D721Med (cell line): ENCODE results near the gene MAST3.
"Not testable (repeated sequence)": the region's sequence is repeated elsewhere in the genome, so short reads cannot be mapped to it uniquely, and the experiment has no call there.

Experiments
- DNase-seq: peaks from one replicate; pipeline ENCODE4 v3.0.0; 2011; ENCODE audit warnings: low spot score; ENCODE audit not compliant: insufficient read length
- FAIRE-seq: peaks from 2 replicates; lab custom pipeline; 2011; peaks lifted over from hg19 to GRCh38; lab: Jason Lieb, UNC
- TF ChIP-seq, protein P1 (sequence below): IDR thresholded peaks from 2 replicates; pipeline ENCODE4 v1.5.1; 2012; ENCODE audit warnings: mild to moderate bottlenecking, control low read depth; ENCODE audit not compliant: insufficient read depth; ENCODE audit errors: missing control alignments

The MAST3 gene

DNA sequence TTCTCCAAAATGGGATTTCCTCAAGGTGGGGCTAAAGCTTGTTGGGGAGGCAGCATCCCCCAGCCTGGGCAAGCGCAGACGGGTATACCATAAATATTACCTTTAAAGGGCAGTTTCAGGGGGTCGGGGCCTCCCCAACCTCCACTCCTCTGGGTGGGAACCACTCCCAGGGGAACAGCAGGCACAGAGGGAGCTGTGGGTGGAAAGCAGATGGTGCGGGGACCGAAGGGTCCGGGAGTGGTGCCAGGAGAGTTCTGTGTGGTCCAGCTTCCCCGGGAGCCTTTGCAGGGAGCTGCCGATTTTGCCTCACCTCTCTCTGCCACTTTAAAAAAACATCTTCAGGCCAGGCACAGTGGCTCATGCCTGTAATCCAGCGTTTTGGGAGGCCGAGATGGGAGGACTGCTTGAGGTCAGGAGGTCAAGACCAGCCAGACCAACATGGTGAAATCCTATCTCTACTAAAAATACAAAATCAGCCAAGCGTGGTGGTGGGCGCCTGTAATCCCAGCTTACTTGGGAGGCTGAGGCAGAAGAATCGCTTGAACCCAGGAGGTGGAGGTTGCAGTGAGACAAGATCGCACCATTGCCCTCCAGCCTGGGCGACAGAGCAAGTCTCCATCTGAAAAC is 5.5 kb downstream of the MAST3 start:
- TF ChIP-seq, protein P1, sequence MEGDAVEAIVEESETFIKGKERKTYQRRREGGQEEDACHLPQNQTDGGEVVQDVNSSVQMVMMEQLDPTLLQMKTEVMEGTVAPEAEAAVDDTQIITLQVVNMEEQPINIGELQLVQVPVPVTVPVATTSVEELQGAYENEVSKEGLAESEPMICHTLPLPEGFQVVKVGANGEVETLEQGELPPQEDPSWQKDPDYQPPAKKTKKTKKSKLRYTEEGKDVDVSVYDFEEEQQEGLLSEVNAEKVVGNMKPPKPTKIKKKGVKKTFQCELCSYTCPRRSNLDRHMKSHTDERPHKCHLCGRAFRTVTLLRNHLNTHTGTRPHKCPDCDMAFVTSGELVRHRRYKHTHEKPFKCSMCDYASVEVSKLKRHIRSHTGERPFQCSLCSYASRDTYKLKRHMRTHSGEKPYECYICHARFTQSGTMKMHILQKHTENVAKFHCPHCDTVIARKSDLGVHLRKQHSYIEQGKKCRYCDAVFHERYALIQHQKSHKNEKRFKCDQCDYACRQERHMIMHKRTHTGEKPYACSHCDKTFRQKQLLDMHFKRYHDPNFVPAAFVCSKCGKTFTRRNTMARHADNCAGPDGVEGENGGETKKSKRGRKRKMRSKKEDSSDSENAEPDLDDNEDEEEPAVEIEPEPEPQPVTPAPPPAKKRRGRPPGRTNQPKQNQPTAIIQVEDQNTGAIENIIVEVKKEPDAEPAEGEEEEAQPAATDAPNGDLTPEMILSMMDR: no peak
- FAIRE-seq (no peak), DNase-seq (no peak)

DNA sequence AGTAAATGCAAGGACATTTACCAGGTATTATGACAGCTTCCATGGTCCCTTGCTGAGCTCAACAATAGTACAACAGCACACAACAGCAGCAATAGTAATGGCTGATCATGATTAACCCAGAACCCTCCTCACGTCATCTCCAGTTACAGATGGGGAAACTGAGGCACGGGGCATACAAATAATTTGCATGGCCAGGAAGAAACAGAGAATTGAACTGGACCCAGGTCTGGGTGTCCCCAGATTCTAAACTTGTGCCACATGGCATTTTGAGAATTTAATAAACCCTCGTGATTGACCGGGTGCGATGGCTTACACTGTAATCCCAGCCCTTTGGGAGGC is 7.2 kb downstream of the MAST3 start:
- FAIRE-seq: no peak
- DNase-seq: no peak
- TF ChIP-seq, protein P1: no peak

DNA sequence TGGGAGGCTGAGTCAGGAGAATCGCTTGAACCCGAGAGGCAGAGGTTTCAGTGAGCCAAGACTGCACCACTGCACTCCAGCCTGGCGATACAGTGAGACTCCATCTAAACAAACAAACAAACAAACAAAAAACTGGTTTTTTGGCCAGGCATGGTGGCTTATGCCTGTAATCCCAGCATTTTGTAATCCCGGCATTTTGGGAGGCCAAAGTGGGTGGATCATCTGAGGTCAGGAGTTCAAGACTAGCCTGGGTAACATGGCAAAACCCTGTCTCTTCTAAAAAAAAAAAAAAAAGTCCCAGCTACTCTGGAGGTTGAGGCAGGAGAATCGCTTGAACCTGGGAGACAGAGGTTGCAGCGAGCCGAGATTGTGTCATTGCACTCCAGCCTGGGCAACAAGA is 7.7 kb downstream of the MAST3 start:
- not testable (repeated sequence) for DNase-seq, FAIRE-seq

DNA sequence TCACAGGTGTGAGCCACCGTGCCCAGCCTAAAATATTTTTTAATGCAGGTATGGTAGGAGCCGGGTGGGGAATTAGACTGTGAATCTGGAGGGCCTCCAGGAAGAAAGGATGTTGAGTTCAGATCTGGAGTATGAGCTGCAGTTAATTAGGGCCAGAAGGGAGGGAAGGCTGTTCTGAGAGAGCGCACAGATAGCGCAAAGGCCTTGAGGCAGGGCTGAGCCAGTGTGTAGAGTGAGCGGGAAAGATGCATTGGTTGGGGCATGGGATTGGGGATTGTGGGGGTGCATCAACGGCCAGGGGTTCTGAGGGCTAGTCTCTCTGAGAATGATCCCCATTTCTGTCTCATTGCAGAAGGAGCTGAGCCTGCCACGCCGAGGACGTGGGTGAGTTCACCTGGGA is 9.7 kb downstream of the MAST3 start:
- DNase-seq: no peak

DNA sequence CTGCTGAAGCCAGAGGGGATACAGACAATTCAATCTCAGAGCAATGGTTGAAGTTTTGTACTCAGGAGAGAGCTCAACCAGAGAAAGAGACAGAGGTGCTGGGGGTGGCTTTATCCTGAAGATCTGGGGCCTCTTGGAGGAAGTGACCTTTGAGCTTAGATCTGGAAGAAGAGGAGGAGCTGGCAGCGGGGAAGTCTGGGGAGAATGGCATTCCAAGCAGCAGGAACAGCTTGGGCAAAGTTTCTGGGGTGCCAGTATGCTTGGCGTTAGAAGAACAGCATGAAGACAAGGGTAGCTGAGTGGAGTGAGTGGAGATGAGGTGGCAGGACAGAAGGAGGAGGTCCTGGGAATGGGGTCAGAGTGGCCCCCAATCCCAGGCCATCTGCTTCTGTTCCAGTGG is 11.3 kb downstream of the MAST3 start:
- TF ChIP-seq, protein P1: no peak
- FAIRE-seq (no peak), DNase-seq (no peak)

More for the DNA sequence above, 9.7 kb downstream of the MAST3 start:
- FAIRE-seq: no peak
- TF ChIP-seq, protein P1: no peak

DNA sequence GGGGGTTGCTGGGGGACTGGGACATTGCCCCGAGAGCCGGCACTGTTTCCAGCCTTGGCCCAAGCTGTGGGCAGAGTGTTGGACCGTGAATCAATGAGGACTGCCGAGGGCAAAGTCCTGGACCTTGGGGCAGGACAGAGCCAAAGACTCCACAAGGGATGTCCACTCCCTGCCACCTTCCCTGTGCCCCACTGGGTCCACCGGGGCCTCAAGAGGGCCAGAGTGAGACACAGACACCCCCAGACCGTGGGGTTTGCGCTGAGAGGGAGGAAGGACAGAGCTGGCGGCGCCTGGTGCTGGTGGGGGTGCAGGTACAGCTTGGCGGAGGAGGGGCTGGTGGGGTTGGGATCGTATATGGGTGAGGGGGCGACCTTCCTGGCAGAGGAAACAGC is 11.8 kb downstream of the MAST3 start:
- FAIRE-seq: no peak
- TF ChIP-seq, protein P1: no peak
- no peak for DNase-seq

DNA sequence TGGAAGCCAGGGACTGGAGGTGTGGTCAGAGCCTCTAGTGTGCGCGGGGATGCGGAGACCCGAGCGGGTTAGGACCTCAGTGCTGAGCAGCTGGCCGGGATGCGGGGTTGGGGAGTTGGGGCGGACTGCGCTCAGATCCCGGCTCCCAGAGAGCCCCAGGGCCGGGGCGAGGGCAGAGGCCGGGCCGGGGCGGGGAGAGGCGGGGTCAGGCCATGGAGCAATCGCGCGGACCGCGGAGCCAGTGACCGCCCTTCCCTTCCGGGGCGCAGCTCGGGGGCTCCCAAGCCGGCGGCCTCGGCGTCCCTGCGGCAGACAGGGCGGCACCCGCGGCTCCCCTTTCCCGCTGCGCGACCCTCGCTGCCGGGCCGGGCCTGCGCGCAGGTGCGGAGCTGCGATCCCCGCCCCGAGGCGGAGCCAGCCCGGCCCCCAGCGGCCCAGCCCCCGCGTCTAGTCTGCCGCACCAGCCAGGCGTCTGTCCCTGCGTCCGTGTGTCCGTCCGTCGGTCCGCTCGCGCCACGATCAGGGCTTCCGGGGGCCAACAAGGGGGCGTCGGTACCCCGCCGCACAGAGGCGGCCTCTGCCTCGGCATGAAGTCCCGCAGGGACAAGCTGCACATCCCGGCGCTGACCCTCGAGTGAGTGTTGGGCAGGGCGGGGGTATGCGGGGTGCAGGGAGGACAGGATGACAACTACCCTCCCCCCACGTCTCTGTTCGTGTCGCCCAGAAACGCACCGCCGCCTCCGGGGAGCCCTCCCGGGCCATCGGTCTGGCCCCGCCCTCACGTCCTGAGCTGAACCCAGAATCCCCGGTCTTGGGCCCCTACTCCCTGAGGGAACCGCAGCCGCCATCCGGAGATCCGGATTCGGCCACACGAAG is 12.4 kb downstream of the MAST3 start:
- no peak for FAIRE-seq
- peak; percentile 71 for DNase-seq
- TF ChIP-seq, protein P1: no peak
